Measurements from ENCODE around the gene LAMP5. TPM values are rescaled to one million over a fixed set of nuclear protein-coding genes. Genes with fewer than 3 reads are reported as not detected.

Gene LAMP5
- total and polyA plus RNA-seq, 7 experiments from 2014 or later = 0.37 to 1.3 TPM; not detected in 5

GRCh38 chr20:9572670-9573069 lies 58.3 kb downstream of the LAMP5 start:
- Mint-ChIP-seq H3K4me1 (no peaks in the 10 kb centered on the region), H3K36me3 (peaks cover 0 to 4% (median 0%) of the 10 kb centered on the region in 5 donors), H3K4me3 (no peak overlapping the region), H3K27ac (no peak overlapping the region), H3K27me3 (peaks cover 0 to 4% (median 4%) of the 10 kb centered on the region in 5 donors), H3K9me3 (peaks cover 0 to 8% (median 4%) of the 10 kb centered on the region in 11 donors)
- ATAC-seq = no peak
- no peaks in the 10 kb centered on the region for H3K9me3 ChIP-seq (ENCODE audit: control insufficient read depth in 2 of 3, low read length in 3 of 3)
- H3K27ac ChIP-seq (ENCODE audit: low read depth, low read length) = no peak overlapping the region
- no peaks in the 10 kb centered on the region for H3K27me3 ChIP-seq (ENCODE audit: control insufficient read depth in 2 of 2, insufficient read depth in 2 of 2, low read length in 2 of 2)
- H3K4me1 ChIP-seq (ENCODE audit: control insufficient read depth in 2 of 2, insufficient read depth in 2 of 2, low read length in 2 of 2) = no peaks in the 10 kb centered on the region
- no peak for DNase-seq
- ChIA-PET POLR2A (no interaction called here), CTCF (no interaction called here)
- no peaks in the 10 kb centered on the region for H3K36me3 ChIP-seq (ENCODE audit: control insufficient read depth in 2 of 3, insufficient read depth in 3 of 3, low read length in 3 of 3)
- H3K4me3 ChIP-seq (ENCODE audit: low read length) = no peak overlapping the region
- intact Hi-C loops (cut with micrococcal nuclease) = no loop called here

DNA sequence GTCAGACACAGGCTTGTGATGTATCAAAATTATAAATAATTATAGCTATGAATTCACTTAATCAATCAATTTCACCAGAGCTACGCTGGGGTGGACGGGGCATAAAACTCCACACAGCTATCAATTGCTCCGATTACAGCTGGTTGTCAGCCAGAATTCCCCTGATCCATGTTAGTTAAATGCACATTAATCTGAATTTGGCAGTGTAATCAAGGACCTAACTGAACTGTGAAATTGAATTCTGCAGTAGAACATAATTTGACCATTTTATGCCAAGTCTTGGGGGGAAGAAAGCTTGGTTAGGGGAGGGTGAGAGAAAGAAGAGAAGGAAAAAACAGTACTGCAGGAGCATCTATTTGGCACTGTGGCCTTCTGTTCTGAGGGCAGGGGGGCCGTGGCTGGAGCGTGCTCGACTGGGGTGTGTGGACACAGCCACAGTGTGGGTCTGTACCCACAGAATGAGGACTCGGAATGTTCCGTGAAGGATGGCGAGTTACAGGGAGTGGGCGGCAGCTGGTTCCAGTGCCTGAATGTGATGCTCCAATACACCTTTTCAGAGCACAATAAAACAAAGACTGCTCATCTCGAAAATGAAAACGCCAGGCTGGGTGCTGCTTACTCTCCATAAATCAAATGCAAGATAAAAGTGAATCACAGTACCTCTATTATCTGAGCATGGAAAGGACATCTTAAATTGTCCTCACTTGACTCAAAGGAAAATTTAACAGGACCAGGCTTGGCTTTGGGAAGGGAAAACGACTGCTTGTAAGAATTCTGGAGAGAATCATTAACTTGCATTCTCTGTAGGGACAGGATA lies 59.2 kb downstream of the LAMP5 start:
- H3K27ac ChIP-seq (ENCODE audit: low read depth, low read length) = no peak overlapping the region
- Mint-ChIP-seq H3K4me3 (no peak overlapping the region), H3K27me3 (peaks cover 0 to 4% (median 4%) of the 10 kb centered on the region in 5 donors), H3K36me3 (peaks cover 0 to 4% (median 0%) of the 10 kb centered on the region in 5 donors), H3K9me3 (peaks cover 0 to 6% (median 2%) of the 10 kb centered on the region in 11 donors), H3K4me1 (no peaks in the 10 kb centered on the region), H3K27ac (no peak overlapping the region)
- POLR2A ChIA-PET = no interaction called here
- H3K27me3 ChIP-seq (ENCODE audit: control insufficient read depth in 2 of 2, insufficient read depth in 2 of 2, low read length in 2 of 2) = no peaks in the 10 kb centered on the region
- intact Hi-C loops (cut with micrococcal nuclease) = no loop called here
- no peak for ATAC-seq
- H3K9me3 ChIP-seq (ENCODE audit: control insufficient read depth in 2 of 3, low read length in 3 of 3) = no peaks in the 10 kb centered on the region
- no peak for DNase-seq
- H3K36me3 ChIP-seq (ENCODE audit: control insufficient read depth in 2 of 3, insufficient read depth in 3 of 3, low read length in 3 of 3) = no peaks in the 10 kb centered on the region
- no peak overlapping the region for H3K4me3 ChIP-seq (ENCODE audit: low read length)
- CTCF ChIA-PET = no interaction called here
- H3K4me1 ChIP-seq (ENCODE audit: control insufficient read depth in 2 of 2, insufficient read depth in 2 of 2, low read length in 2 of 2) = no peaks in the 10 kb centered on the region

- no peaks in the 10 kb centered on the region for H3K9me3 ChIP-seq (ENCODE audit: control insufficient read depth in 2 of 3, low read length in 3 of 3)
- Mint-ChIP-seq H3K27ac (no peak overlapping the region), H3K9me3 (peaks cover 0 to 6% (median 1%) of the 10 kb centered on the region in 11 donors), H3K36me3 (peaks cover 0 to 2% (median 0%) of the 10 kb centered on the region in 5 donors), H3K4me3 (no peak overlapping the region), H3K4me1 (no peaks in the 10 kb centered on the region), H3K27me3 (peaks cover 0 to 4% (median 4%) of the 10 kb centered on the region in 5 donors)
- no peak overlapping the region for H3K4me3 ChIP-seq (ENCODE audit: low read length)
- H3K4me1 ChIP-seq (ENCODE audit: control insufficient read depth in 2 of 2, insufficient read depth in 2 of 2, low read length in 2 of 2) = no peaks in the 10 kb centered on the region
- H3K27me3 ChIP-seq (ENCODE audit: control insufficient read depth in 2 of 2, insufficient read depth in 2 of 2, low read length in 2 of 2) = no peaks in the 10 kb centered on the region
- DNase-seq (no peak), ATAC-seq (no peak)
- intact Hi-C loops (cut with micrococcal nuclease) = no loop called here
- no peak overlapping the region for H3K27ac ChIP-seq (ENCODE audit: low read depth, low read length)
- POLR2A ChIA-PET = no interaction called here
- CTCF ChIA-PET = no interaction called here
- H3K36me3 ChIP-seq (ENCODE audit: control insufficient read depth in 2 of 3, insufficient read depth in 3 of 3, low read length in 3 of 3) = no peaks in the 10 kb centered on the region
Observed at GRCh38 chr20:9574181-9574580, 59.8 kb downstream of the LAMP5 start.

DNA sequence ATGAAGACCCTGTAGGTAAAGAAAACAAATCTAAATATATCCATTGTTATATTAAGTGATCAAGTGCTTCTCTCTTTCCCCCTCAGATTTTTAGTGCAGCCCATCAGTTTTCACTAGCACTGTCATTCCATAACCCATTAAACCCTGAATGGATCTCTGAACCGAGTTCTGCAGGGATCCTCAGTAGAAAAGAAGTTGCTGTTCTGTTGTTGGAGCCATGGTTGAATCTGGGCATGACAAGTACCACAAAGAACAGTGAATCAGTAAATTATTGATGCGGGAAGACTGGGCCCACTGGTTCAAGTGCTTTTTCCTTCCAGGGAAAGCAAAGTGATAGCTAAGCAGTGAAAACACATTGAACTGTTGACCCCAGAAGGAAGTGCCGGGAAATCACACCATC lies 60.4 kb downstream of the LAMP5 start:
- Histone ChIP-seq H3K36me3 (ENCODE audit: control insufficient read depth in 2 of 3, insufficient read depth in 3 of 3, low read length in 3 of 3) (no peaks in the 10 kb centered on the region), H3K4me1 (ENCODE audit: control insufficient read depth in 2 of 2, insufficient read depth in 2 of 2, low read length in 2 of 2) (no peaks in the 10 kb centered on the region), H3K4me3 (ENCODE audit: low read length) (no peak overlapping the region), H3K27me3 (ENCODE audit: control insufficient read depth in 2 of 2, insufficient read depth in 2 of 2, low read length in 2 of 2) (no peaks in the 10 kb centered on the region), H3K27ac (ENCODE audit: low read depth, low read length) (no peak overlapping the region), H3K9me3 (ENCODE audit: control insufficient read depth in 2 of 3, low read length in 3 of 3) (no peaks in the 10 kb centered on the region)
- no peaks in the 10 kb centered on the region for H3K36me3 Mint-ChIP-seq
- DNase-seq = no peak
- CTCF ChIA-PET = no interaction called here
- POLR2A ChIA-PET = no interaction called here
- intact Hi-C loops (cut with micrococcal nuclease) = no loop called here
- H3K4me3 Mint-ChIP-seq = no peak overlapping the region
- no peak overlapping the region for H3K27ac Mint-ChIP-seq
- no peak for ATAC-seq
- peaks cover 0 to 3% (median 0%) of the 10 kb centered on the region in 11 donors for H3K9me3 Mint-ChIP-seq
- peaks cover 0 to 4% (median 4%) of the 10 kb centered on the region in 5 donors for H3K27me3 Mint-ChIP-seq
- no peaks in the 10 kb centered on the region for H3K4me1 Mint-ChIP-seq

- Mint-ChIP-seq H3K9me3 (peaks cover 0 to 4% (median 1%) of the 10 kb centered on the region in 11 donors), H3K27ac (no peak overlapping the region), H3K36me3 (no peaks in the 10 kb centered on the region), H3K4me1 (no peaks in the 10 kb centered on the region), H3K27me3 (peaks cover 0 to 4% (median 4%) of the 10 kb centered on the region in 5 donors), H3K4me3 (no peak overlapping the region)
- ATAC-seq (no peak), DNase-seq (no peak)
- no peaks in the 10 kb centered on the region for H3K9me3 ChIP-seq (ENCODE audit: control insufficient read depth in 2 of 3, low read length in 3 of 3)
- CTCF ChIA-PET = no interaction called here
- no peak overlapping the region for H3K27ac ChIP-seq (ENCODE audit: low read depth, low read length)
- no peaks in the 10 kb centered on the region for H3K4me1 ChIP-seq (ENCODE audit: control insufficient read depth in 2 of 2, insufficient read depth in 2 of 2, low read length in 2 of 2)
- no peaks in the 10 kb centered on the region for H3K27me3 ChIP-seq (ENCODE audit: control insufficient read depth in 2 of 2, insufficient read depth in 2 of 2, low read length in 2 of 2)
- intact Hi-C loops (cut with micrococcal nuclease) = no loop called here
- H3K4me3 ChIP-seq (ENCODE audit: low read length) = no peak overlapping the region
- no peaks in the 10 kb centered on the region for H3K36me3 ChIP-seq (ENCODE audit: control insufficient read depth in 2 of 3, insufficient read depth in 3 of 3, low read length in 3 of 3)
- POLR2A ChIA-PET = no interaction called here
Observed at GRCh38 chr20:9575836-9576235, 61.4 kb downstream of the LAMP5 start.

- Mint-ChIP-seq H3K4me3 (no peak overlapping the region), H3K4me1 (no peaks in the 10 kb centered on the region), H3K9me3 (peaks cover 0 to 5% (median 1%) of the 10 kb centered on the region in 11 donors), H3K27me3 (peaks cover 0 to 4% (median 4%) of the 10 kb centered on the region in 5 donors), H3K27ac (no peak overlapping the region), H3K36me3 (no peaks in the 10 kb centered on the region)
- intact Hi-C loops (cut with micrococcal nuclease) = no loop called here
- CTCF ChIA-PET = no interaction called here
- POLR2A ChIA-PET = no interaction called here
- no peaks in the 10 kb centered on the region for H3K27me3 ChIP-seq (ENCODE audit: control insufficient read depth in 2 of 2, insufficient read depth in 2 of 2, low read length in 2 of 2)
- H3K4me3 ChIP-seq (ENCODE audit: low read length) = no peak overlapping the region
- ATAC-seq (no peak), DNase-seq (no peak)
- H3K36me3 ChIP-seq (ENCODE audit: control insufficient read depth in 2 of 3, insufficient read depth in 3 of 3, low read length in 3 of 3) = no peaks in the 10 kb centered on the region
- no peak overlapping the region for H3K27ac ChIP-seq (ENCODE audit: low read depth, low read length)
- H3K9me3 ChIP-seq (ENCODE audit: control insufficient read depth in 2 of 3, low read length in 3 of 3) = no peaks in the 10 kb centered on the region
- no peaks in the 10 kb centered on the region for H3K4me1 ChIP-seq (ENCODE audit: control insufficient read depth in 2 of 2, insufficient read depth in 2 of 2, low read length in 2 of 2)
Observed at GRCh38 chr20:9576695-9577094, 62.3 kb downstream of the LAMP5 start.

DNA sequence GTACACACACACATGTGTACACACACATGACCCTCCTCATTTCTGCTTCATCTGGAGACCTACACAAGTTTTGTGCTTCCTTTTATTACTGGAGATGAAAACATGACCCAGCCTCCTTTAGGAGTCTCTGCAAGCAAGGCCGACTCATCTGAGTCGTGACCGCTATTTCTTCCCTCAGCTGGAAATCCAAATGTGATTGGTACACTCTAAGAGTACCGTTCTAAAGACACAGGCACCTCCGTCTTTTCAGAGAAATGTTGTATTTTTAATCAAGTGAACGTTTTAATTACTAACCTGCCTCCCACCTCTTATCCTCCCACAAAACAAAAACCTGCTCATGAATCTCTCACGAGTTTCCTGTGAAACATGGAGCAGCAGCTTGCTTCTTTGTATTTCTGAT lies 63.0 kb downstream of the LAMP5 start:
- no peaks in the 10 kb centered on the region for H3K4me1 ChIP-seq (ENCODE audit: control insufficient read depth in 2 of 2, insufficient read depth in 2 of 2, low read length in 2 of 2)
- POLR2A ChIA-PET = no interaction called here
- Mint-ChIP-seq H3K9me3 (peaks cover 0 to 5% (median 0%) of the 10 kb centered on the region in 11 donors), H3K4me3 (no peak overlapping the region), H3K27me3 (peaks cover 0 to 4% (median 4%) of the 10 kb centered on the region in 5 donors), H3K36me3 (no peaks in the 10 kb centered on the region), H3K4me1 (no peaks in the 10 kb centered on the region), H3K27ac (no peak overlapping the region)
- intact Hi-C loops (cut with micrococcal nuclease) = no loop called here
- CTCF ChIA-PET = no interaction called here
- no peaks in the 10 kb centered on the region for H3K27me3 ChIP-seq (ENCODE audit: control insufficient read depth in 2 of 2, insufficient read depth in 2 of 2, low read length in 2 of 2)
- no peak for DNase-seq
- no peak overlapping the region for H3K4me3 ChIP-seq (ENCODE audit: low read length)
- no peaks in the 10 kb centered on the region for H3K36me3 ChIP-seq (ENCODE audit: control insufficient read depth in 2 of 3, insufficient read depth in 3 of 3, low read length in 3 of 3)
- ATAC-seq = no peak
- H3K9me3 ChIP-seq (ENCODE audit: control insufficient read depth in 2 of 3, low read length in 3 of 3) = no peaks in the 10 kb centered on the region
- no peak overlapping the region for H3K27ac ChIP-seq (ENCODE audit: low read depth, low read length)
